OCI-LY3 (cell line): ENCODE measurements around the gene PAXX.

Source experiments
- EZH2phosphoT487 ChIP-seq: fragments of 200-600 bp; shearing (Covaris generic); IDR thresholded peaks from 2 replicates; pipeline ENCODE4 v1.6.1; 2018; ENCODE audit warnings: antibody characterized with exemption, mixed run types, low read depth
- TF ChIP-seq, protein P1 (sequence below): fragments of 200-600, 300-600 bp; sonication (generic); IDR thresholded peaks from 2 replicates; pipeline ENCODE4 v1.5.1; 2014; ENCODE audit warnings: antibody characterized with exemption, low read length, low read depth

DNA sequence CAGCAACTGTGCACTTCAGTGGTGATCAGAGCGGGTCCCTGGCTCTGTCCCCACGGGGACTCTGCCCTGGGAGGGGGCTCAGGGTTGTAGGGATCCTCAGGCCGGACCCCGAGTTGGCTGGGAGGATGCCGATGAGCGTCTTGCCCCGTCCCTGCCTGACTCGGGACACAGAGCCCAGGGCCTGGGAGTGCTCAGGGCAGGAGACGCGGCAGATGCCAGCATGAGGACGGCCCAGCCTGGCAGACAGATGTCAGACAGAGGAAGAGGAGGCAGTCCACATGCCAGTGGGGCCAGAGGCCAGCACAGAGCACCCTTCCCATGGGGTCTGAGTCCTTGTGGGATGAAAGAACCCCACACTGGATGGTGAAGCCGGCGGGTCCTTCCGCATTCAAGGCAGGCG is 28.9 kb upstream of the PAXX start:
- TF ChIP-seq, protein P1, sequence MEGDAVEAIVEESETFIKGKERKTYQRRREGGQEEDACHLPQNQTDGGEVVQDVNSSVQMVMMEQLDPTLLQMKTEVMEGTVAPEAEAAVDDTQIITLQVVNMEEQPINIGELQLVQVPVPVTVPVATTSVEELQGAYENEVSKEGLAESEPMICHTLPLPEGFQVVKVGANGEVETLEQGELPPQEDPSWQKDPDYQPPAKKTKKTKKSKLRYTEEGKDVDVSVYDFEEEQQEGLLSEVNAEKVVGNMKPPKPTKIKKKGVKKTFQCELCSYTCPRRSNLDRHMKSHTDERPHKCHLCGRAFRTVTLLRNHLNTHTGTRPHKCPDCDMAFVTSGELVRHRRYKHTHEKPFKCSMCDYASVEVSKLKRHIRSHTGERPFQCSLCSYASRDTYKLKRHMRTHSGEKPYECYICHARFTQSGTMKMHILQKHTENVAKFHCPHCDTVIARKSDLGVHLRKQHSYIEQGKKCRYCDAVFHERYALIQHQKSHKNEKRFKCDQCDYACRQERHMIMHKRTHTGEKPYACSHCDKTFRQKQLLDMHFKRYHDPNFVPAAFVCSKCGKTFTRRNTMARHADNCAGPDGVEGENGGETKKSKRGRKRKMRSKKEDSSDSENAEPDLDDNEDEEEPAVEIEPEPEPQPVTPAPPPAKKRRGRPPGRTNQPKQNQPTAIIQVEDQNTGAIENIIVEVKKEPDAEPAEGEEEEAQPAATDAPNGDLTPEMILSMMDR: no peak
- no peak for TF ChIP-seq EZH2phosphoT487
